IMR-90 (cell line): Measurements from ENCODE around the gene DENND5A. TPM values are rescaled to one million over a fixed set of nuclear protein-coding genes. Genes with fewer than 3 reads are reported as not detected.

ENCODE experiments used
- ATAC-seq: fragments of 200-7000 bp; cut with Tn5 transposase; 2 replicates; pipeline ENCODE4 v1.9.1; 2020; ENCODE audit warnings: low read depth, mild to moderate bottlenecking, moderate library complexity
- BruUV-seq: library from RNA; stranded (reverse); fragments of 400-500 nt; replicated peaks from 2 replicates; lab custom pipeline; 2021; lab: Mats Ljungman, UMichigan
- CTCF ChIA-PET: fragments of 300-600 bp; formaldehyde crosslinking; extraction: SDS; loops from one replicate; lab custom pipeline; 2021; ENCODE audit warnings: antibody characterized with exemption; lab: Yijun Ruan, JAX
- POLR2A ChIA-PET: fragments of 300-600 bp; sonication (Branson Sonifier 250); formaldehyde crosslinking; loops from one replicate; lab custom pipeline; 2022; ENCODE audit warnings: antibody characterized with exemption; ENCODE audit not compliant: unreplicated experiment; lab: Charles Lee
- DNase-seq: peaks from one replicate; pipeline ENCODE4 v3.0.0; 2013
- H2AFZ ChIP-seq: replicated peaks from 2 replicates; pipeline ENCODE3; 2013; ENCODE audit warnings: low read length, mild to moderate bottlenecking; ENCODE audit not compliant: poor library complexity
- H2AK5ac ChIP-seq: 2 replicates; pipeline ENCODE4 v1.6.1; 2013; ENCODE audit warnings: low read depth, low read length, inconsistent platforms
- H2AK9ac ChIP-seq: replicated peaks from 2 replicates; pipeline ENCODE3; 2013; ENCODE audit warnings: mild to moderate bottlenecking, low read depth, low read length, moderate library complexity; ENCODE audit not compliant: poor library complexity
- H2BK120ac ChIP-seq: 2 replicates; pipeline ENCODE4 v1.6.1; 2013; ENCODE audit warnings: low read depth, low read length, inconsistent platforms
- H2BK15ac ChIP-seq: 3 replicates; pipeline ENCODE4 v1.6.1; 2013; ENCODE audit warnings: low read depth, low read length, inconsistent platforms
- H2BK20ac ChIP-seq: 2 replicates; pipeline ENCODE4 v1.6.1; 2013; ENCODE audit warnings: low read depth, mild to moderate bottlenecking, inconsistent platforms, low read length, moderate library complexity
- H2BK5ac ChIP-seq: 2 replicates; pipeline ENCODE4 v1.6.1; 2013; ENCODE audit warnings: mild to moderate bottlenecking, low read depth, low read length, inconsistent platforms; ENCODE audit not compliant: poor library complexity, severe bottlenecking
- H3K14ac ChIP-seq: replicated peaks from 2 replicates; pipeline ENCODE4 v1.6.1; 2013; ENCODE audit warnings: low read depth, low read length, inconsistent platforms
- H3K18ac ChIP-seq: 2 replicates; pipeline ENCODE4 v1.6.1; 2013; ENCODE audit warnings: low read depth, low read length, control low read depth
- H3K23ac ChIP-seq: 2 replicates; pipeline ENCODE4 v1.6.1; 2013; ENCODE audit warnings: low read depth, low read length, inconsistent platforms
- H3K27ac ChIP-seq: 2 replicates; pipeline ENCODE4 v1.5.1; 2013; ENCODE audit warnings: mild to moderate bottlenecking, control low read depth, low read length; ENCODE audit not compliant: insufficient read depth
- H3K27me3 ChIP-seq: 2 replicates; pipeline ENCODE4 v1.6.1; 2013; ENCODE audit warnings: low read length; ENCODE audit not compliant: control insufficient read depth, insufficient read depth
- H3K36me3 ChIP-seq: 2 replicates; pipeline ENCODE4 v1.6.1; 2013; ENCODE audit warnings: low read length, mixed read lengths; ENCODE audit not compliant: control insufficient read depth, insufficient read depth
- H3K4ac ChIP-seq: 2 replicates; pipeline ENCODE4 v1.6.1; 2013; ENCODE audit warnings: low read depth, low read length, inconsistent platforms
- H3K4me1 ChIP-seq: 2 replicates; pipeline ENCODE4 v1.6.1; 2013; ENCODE audit warnings: low read length, mixed read lengths; ENCODE audit not compliant: control insufficient read depth, insufficient read depth
- H3K4me2 ChIP-seq: 2 replicates; pipeline ENCODE4 v1.6.1; 2013; ENCODE audit warnings: low read depth, mild to moderate bottlenecking, control low read depth, low read length, moderate library complexity
- H3K4me3 ChIP-seq: 2 replicates; pipeline ENCODE4 v1.5.1; 2013; ENCODE audit warnings: low read depth, mild to moderate bottlenecking, control low read depth, low read length, moderate library complexity; ENCODE audit not compliant: insufficient read depth
- H3K56ac ChIP-seq: 2 replicates; pipeline ENCODE4 v1.6.1; 2013; ENCODE audit warnings: low read length, inconsistent platforms; ENCODE audit not compliant: insufficient read depth; ENCODE audit errors: extremely low read depth
- H3K79me1 ChIP-seq, 2 experiments: 2 replicates each; pipeline ENCODE4 v1.6.1; 2013; ENCODE audit warnings: low read length in 2 of 2, inconsistent platforms in 1 of 2, low read depth in 1 of 2
- H3K9ac ChIP-seq: 2 replicates; pipeline ENCODE4 v1.6.1; 2013; ENCODE audit warnings: low read depth, low read length, control low read depth
- H3K9me1 ChIP-seq: 2 replicates; pipeline ENCODE4 v1.6.1; 2013; ENCODE audit warnings: low read length, inconsistent platforms; ENCODE audit not compliant: insufficient read depth
- H3K9me3 ChIP-seq: 2 replicates; pipeline ENCODE4 v1.6.1; 2013; ENCODE audit warnings: low read length; ENCODE audit not compliant: control insufficient read depth, insufficient read depth
- H4K20me1 ChIP-seq: 2 replicates; pipeline ENCODE4 v1.6.1; 2013; ENCODE audit warnings: low read length, inconsistent platforms; ENCODE audit not compliant: insufficient read depth
- H4K5ac ChIP-seq: 2 replicates; pipeline ENCODE4 v1.6.1; 2013; ENCODE audit warnings: mild to moderate bottlenecking, low read depth, low read length, control low read depth
- H4K8ac ChIP-seq, 2 experiments: 2 replicates each; pipeline ENCODE4 v1.6.1; 2013; ENCODE audit warnings: low read depth in 2 of 2, low read length in 2 of 2, control low read depth in 1 of 2, inconsistent platforms in 1 of 2
- H4K91ac ChIP-seq: 2 replicates; pipeline ENCODE4 v1.6.1; 2013; ENCODE audit warnings: low read depth, low read length, inconsistent platforms; ENCODE audit not compliant: insufficient read depth
- BHLHE40 ChIP-seq: fragments of 150-350 bp; IDR thresholded peaks from 2 replicates; pipeline ENCODE4 v1.6.1; 2016; ENCODE audit warnings: mild to moderate bottlenecking, low read depth, low read length
- CHD1 ChIP-seq: IDR thresholded peaks from 2 replicates; pipeline ENCODE4 v1.6.1; 2012; ENCODE audit warnings: low read depth, low read length, improper control_type of control experiment
- CTCF ChIP-seq: conservative IDR thresholded peaks from 2 replicates; pipeline ENCODE4 v1.5.1; 2012; ENCODE audit warnings: mild to moderate bottlenecking, low read depth, low read length, improper control_type of control experiment
- FOS ChIP-seq: fragments of 150-350 bp; IDR thresholded peaks from 2 replicates; pipeline ENCODE4 v1.6.1; 2016; ENCODE audit warnings: low read depth, low read length
- MAFK ChIP-seq: IDR thresholded peaks from 2 replicates; pipeline ENCODE4 v1.6.1; 2012; ENCODE audit warnings: low read depth, low read length, improper control_type of control experiment
- MAZ ChIP-seq: IDR thresholded peaks from 2 replicates; pipeline ENCODE4 v1.6.1; 2012; ENCODE audit warnings: low read depth, mild to moderate bottlenecking, low read length, improper control_type of control experiment, moderate library complexity, borderline replicate concordance
- MXI1 ChIP-seq: IDR thresholded peaks from 2 replicates; pipeline ENCODE4 v1.6.1; 2012; ENCODE audit warnings: low read depth, mild to moderate bottlenecking, low read length, moderate library complexity, borderline replicate concordance
- RAD21 ChIP-seq: IDR thresholded peaks from 2 replicates; pipeline ENCODE4 v1.6.1; 2012; ENCODE audit warnings: low read length, improper control_type of control experiment
- RFX5 ChIP-seq: IDR thresholded peaks from 2 replicates; pipeline ENCODE4 v1.8.0; 2012; ENCODE audit warnings: low read depth, mild to moderate bottlenecking, low read length, moderate library complexity
- SMC3 ChIP-seq: fragments of 150-350 bp; IDR thresholded peaks from 2 replicates; pipeline ENCODE4 v1.6.1; 2016; ENCODE audit warnings: low read depth, mild to moderate bottlenecking, antibody characterized with exemption, low read length, moderate library complexity
- WGBS, 2 experiments: methylation state at CpG; one replicate each; pipeline versions ENCODE4 v1.1.5 to v1.1.7; 2013; ENCODE audit warnings: missing lambda C conversion rate in 2 of 2; ENCODE audit not compliant: insufficient read length in 1 of 2; ENCODE audit errors: extremely low coverage in 2 of 2; 5-methylcytosine and 5-hydroxymethylcytosine counted together
- dilution Hi-C: fragments of 300-500 bp; cut with HindIII; formaldehyde crosslinking; loops from one replicate; pipeline ENCODE4 v1.14.3; 2018; ENCODE audit warnings: low sequenced_read_pairs; ENCODE audit not compliant: unreplicated experiment
- in situ Hi-C: fragments of 300-500 bp; cut with MboI; formaldehyde crosslinking; loops from 3 replicates; pipeline ENCODE4 v1.14.3; 2019; ENCODE audit warnings: low sequenced_read_pairs, inconsistent platforms, mixed read lengths
- intact Hi-C: fragments of 100-400 bp; cut with micrococcal nuclease; formaldehyde crosslinking; loops from 2 replicates; pipeline ENCODE4 v1.10.0; 2022
- polyA plus RNA-seq, 3 experiments: library from polyadenylated mRNA; depleted of rRNA; stranded (reverse); fragments of >200 nt; gene quantifications; 2 replicates each; pipeline ENCODE4 v1.2.3, GENCODE V29; 2012; ENCODE audit warnings: low replicate concordance in 1 of 3
- total RNA-seq: library from RNA; depleted of rRNA; stranded (reverse); fragments of >200 nt; gene quantifications from 2 replicates; pipeline ENCODE4 v1.2.3, GENCODE V29; 2012
- TF ChIP-seq, protein P1 (sequence below): fragments of 150-350 bp; IDR thresholded peaks from 2 replicates; pipeline ENCODE4 v1.6.1; 2016; ENCODE audit warnings: low read depth, mild to moderate bottlenecking, low read length, moderate library complexity, borderline replicate concordance
- TF ChIP-seq, protein P2 (sequence below): fragments of 150-350 bp; IDR thresholded peaks from 2 replicates; pipeline ENCODE4 v1.6.1; 2017; ENCODE audit warnings: mild to moderate bottlenecking, antibody characterized with exemption, low read length, low read depth

Gene DENND5A
- total and polyA plus RNA-seq, 2 of the 4 experiments (the other 2 are of a cell fraction) = 179 to 192 TPM

DNA sequence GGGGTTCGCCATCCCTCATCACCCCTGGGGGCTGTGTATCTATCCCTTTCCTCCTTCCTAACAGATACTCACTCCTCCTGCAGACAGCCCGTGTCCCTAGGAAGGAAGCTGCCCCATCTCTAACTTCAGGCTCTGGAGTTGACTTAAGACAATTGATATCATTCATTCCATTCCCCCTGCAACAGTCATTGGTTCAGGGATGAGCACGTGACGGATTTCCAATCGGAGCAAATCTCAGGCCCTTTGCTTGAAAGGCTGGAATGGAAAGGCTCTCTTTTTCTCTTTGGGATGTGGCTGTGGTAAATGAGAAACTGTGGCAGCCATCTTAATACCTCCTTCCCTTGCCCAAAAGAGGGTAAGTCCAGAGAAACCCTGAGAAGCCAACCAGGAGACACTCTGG lies 168.7 kb downstream of the DENND5A start:
- H3K56ac ChIP-seq = no peak overlapping the region
- H3K14ac ChIP-seq = no peak overlapping the region
- no peak overlapping the region for H3K4me3 ChIP-seq
- ChIA-PET CTCF (no interaction called here), POLR2A (interaction anchor here (0.5 kb wide), 1 partner anchor 21 kb away, joined by 6 read pairs; no protein-coding TSS in a partner anchor)
- BruUV-seq = no TSS peak
- 100% methylated on average over 2 of the region's 5 CpGs; no CpG with 5 or more reads in 1 of the 2 experiments for WGBS, 2 experiments
- no peaks in the 10 kb centered on the region for H3K79me1 ChIP-seq
- no peak overlapping the region for H2BK20ac ChIP-seq
- no peak overlapping the region for H3K4ac ChIP-seq
- H3K23ac ChIP-seq = no peak overlapping the region
- no peak overlapping the region for H4K5ac ChIP-seq
- in situ Hi-C loops = no loop called here
- no peak for TF ChIP-seq SMC3
- TF ChIP-seq, protein P1, sequence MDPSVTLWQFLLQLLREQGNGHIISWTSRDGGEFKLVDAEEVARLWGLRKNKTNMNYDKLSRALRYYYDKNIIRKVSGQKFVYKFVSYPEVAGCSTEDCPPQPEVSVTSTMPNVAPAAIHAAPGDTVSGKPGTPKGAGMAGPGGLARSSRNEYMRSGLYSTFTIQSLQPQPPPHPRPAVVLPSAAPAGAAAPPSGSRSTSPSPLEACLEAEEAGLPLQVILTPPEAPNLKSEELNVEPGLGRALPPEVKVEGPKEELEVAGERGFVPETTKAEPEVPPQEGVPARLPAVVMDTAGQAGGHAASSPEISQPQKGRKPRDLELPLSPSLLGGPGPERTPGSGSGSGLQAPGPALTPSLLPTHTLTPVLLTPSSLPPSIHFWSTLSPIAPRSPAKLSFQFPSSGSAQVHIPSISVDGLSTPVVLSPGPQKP = no peak
- no peak for TF ChIP-seq BHLHE40
- no peak for TF ChIP-seq CTCF
- TF ChIP-seq, protein P2, sequence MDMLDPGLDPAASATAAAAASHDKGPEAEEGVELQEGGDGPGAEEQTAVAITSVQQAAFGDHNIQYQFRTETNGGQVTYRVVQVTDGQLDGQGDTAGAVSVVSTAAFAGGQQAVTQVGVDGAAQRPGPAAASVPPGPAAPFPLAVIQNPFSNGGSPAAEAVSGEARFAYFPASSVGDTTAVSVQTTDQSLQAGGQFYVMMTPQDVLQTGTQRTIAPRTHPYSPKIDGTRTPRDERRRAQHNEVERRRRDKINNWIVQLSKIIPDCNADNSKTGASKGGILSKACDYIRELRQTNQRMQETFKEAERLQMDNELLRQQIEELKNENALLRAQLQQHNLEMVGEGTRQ = no peak
- TF ChIP-seq MAZ = no peak
- no peak for TF ChIP-seq RFX5
- no peak for TF ChIP-seq RAD21
- TF ChIP-seq FOS = no peak
- no peak for TF ChIP-seq MAFK
- TF ChIP-seq MXI1 = no peak
- no peak for TF ChIP-seq CHD1
- H3K27ac ChIP-seq = no peak overlapping the region
- no peak overlapping the region for H2BK5ac ChIP-seq
- H3K36me3 ChIP-seq = no peaks in the 10 kb centered on the region
- H4K8ac ChIP-seq = no peak overlapping the region
- no peak overlapping the region for H3K18ac ChIP-seq
- no peaks in the 10 kb centered on the region for H4K20me1 ChIP-seq
- no peak overlapping the region for H2AFZ ChIP-seq
- dilution Hi-C loops = no loop called here
- H2AK9ac ChIP-seq = no peak overlapping the region
- intact Hi-C loops = no loop called here
- peaks cover 5% of the 10 kb centered on the region; the same call in 1 of the 2 replicates for H3K27me3 ChIP-seq
- H3K9me3 ChIP-seq = no peaks in the 10 kb centered on the region
- ATAC-seq = no peak
- H2BK15ac ChIP-seq = no peak overlapping the region
- 0 out of 2 replicates have a peak, but pooled peaks cover 2% of the 10 kb centered on the region for H3K4me1 ChIP-seq
- H3K9me1 ChIP-seq = no peaks in the 10 kb centered on the region
- no peak overlapping the region for H3K4me2 ChIP-seq
- no peak for DNase-seq
- H2AK5ac ChIP-seq = no peak overlapping the region
- H2BK120ac ChIP-seq = no peak overlapping the region
- H3K9ac ChIP-seq = no peak overlapping the region
- H4K91ac ChIP-seq = no peak overlapping the region
